D721Med (cell line): ENCODE data around the gene TSPAN31.

Experiments used
- DNase-seq: peaks from one replicate; pipeline ENCODE4 v3.0.0; 2011; ENCODE audit warnings: low spot score; ENCODE audit not compliant: insufficient read length
- FAIRE-seq: peaks from 2 replicates; lab custom pipeline; 2011; peaks lifted over from hg19 to GRCh38; lab: Jason Lieb, UNC
- CTCF ChIP-seq: IDR thresholded peaks from 2 replicates; pipeline ENCODE4 v1.5.1; 2012; ENCODE audit warnings: mild to moderate bottlenecking, control low read depth; ENCODE audit not compliant: insufficient read depth; ENCODE audit errors: missing control alignments

Gene TSPAN31

GRCh38 chr12:57783861-57784260, 39.0 kb downstream of the TSPAN31 start:
- no peak for FAIRE-seq
- TF ChIP-seq CTCF: no peak
- DNase-seq: no peak

GRCh38 chr12:57793920-57794319, 49.1 kb downstream of the TSPAN31 start:
- FAIRE-seq (no peak), DNase-seq (no peak)
- no peak for TF ChIP-seq CTCF

GRCh38 chr12:57795354-57795753, 50.5 kb downstream of the TSPAN31 start:
- DNase-seq (no peak), FAIRE-seq (no peak)
- TF ChIP-seq CTCF: no peak

- DNase-seq (no peak), FAIRE-seq (no peak)
- TF ChIP-seq CTCF: no peak
Measured at GRCh38 chr12:57796996-57797395, 52.2 kb downstream of the TSPAN31 start.

- TF ChIP-seq CTCF: no peak
- no peak for FAIRE-seq
Measured at GRCh38 chr12:57797933-57798332, 53.1 kb downstream of the TSPAN31 start.

More at GRCh38 chr12:57797933-57798332, 53.1 kb downstream of the TSPAN31 start:
- DNase-seq: no peak
